A673 (cell line): ENCODE measurements around the gene TBC1D25. TPM values are rescaled to one million over a fixed set of nuclear protein-coding genes. Genes with fewer than 3 reads are reported as not detected.

Experiments
- BruUV-seq: library from RNA; stranded (reverse); fragments of 400-500 nt; replicated peaks from 2 replicates; lab custom pipeline; 2021; lab: Mats Ljungman, UMichigan
- CTCF ChIA-PET: fragments of 300-600 bp; sonication (Branson Sonifier 250); formaldehyde crosslinking; loops from one replicate; lab custom pipeline; 2022; ENCODE audit warnings: antibody characterized with exemption; lab: Charles Lee
- POLR2A ChIA-PET: fragments of 300-600 bp; sonication (Branson Sonifier 250); formaldehyde crosslinking; loops from one replicate; lab custom pipeline; 2022; ENCODE audit warnings: antibody characterized with exemption; ENCODE audit not compliant: low non-redundant PET; lab: Charles Lee
- DNase-seq: peaks from one replicate; pipeline ENCODE4 v3.0.0-alpha.2; 2015; ENCODE audit warnings: low spot score
- H3K27ac ChIP-seq: fragments of 200-600 bp; sonication (generic); 2 replicates; pipeline ENCODE4 v1.5.1; 2016; ENCODE audit warnings: mixed run types, low read depth, mild to moderate bottlenecking, mixed read lengths, antibody characterized with exemption, low read length; ENCODE audit not compliant: poor library complexity, severe bottlenecking
- H3K27me3 ChIP-seq: fragments of 200-600 bp; sonication (generic); replicated peaks from 2 replicates; pipeline ENCODE4 v1.6.1; 2017; ENCODE audit warnings: mixed run types, low read depth, mild to moderate bottlenecking, mixed read lengths, antibody characterized with exemption, low read length; ENCODE audit not compliant: insufficient read depth, poor library complexity
- H3K36me3 ChIP-seq: fragments of 200-600 bp; sonication (generic); 2 replicates; pipeline ENCODE4 v1.6.1; 2016; ENCODE audit warnings: mixed run types, mild to moderate bottlenecking, mixed read lengths, antibody characterized with exemption, low read length; ENCODE audit not compliant: insufficient read depth, poor library complexity, severe bottlenecking
- H3K4me1 ChIP-seq: fragments of 200-600 bp; sonication (generic); 2 replicates; pipeline ENCODE4 v1.6.1; 2017; ENCODE audit warnings: mixed run types, mild to moderate bottlenecking, mixed read lengths, antibody characterized with exemption, low read length; ENCODE audit not compliant: insufficient read depth, poor library complexity, severe bottlenecking
- H3K4me3 ChIP-seq: fragments of 200-600 bp; sonication (generic); 2 replicates; pipeline ENCODE4 v1.5.1; 2016; ENCODE audit warnings: low read depth, mixed run types, mild to moderate bottlenecking, mixed read lengths, low read length; ENCODE audit not compliant: poor library complexity, severe bottlenecking
- H3K9me3 ChIP-seq: fragments of 200-600 bp; sonication (generic); 2 replicates; pipeline ENCODE4 v1.6.1; 2016; ENCODE audit warnings: mixed run types, low read depth, mild to moderate bottlenecking, mixed read lengths, antibody characterized with exemption, low read length; ENCODE audit not compliant: poor library complexity, severe bottlenecking
- EZH2 ChIP-seq: fragments of 200-600 bp; sonication (generic); IDR thresholded peaks from 2 replicates; pipeline ENCODE4 v1.6.1; 2017; ENCODE audit warnings: borderline replicate concordance, low read depth, mild to moderate bottlenecking, mixed read lengths, antibody characterized with exemption, low read length; ENCODE audit not compliant: poor library complexity, severe bottlenecking
- intact Hi-C: fragments of 100-400 bp; cut with micrococcal nuclease; formaldehyde crosslinking; loops from one replicate; pipeline ENCODE4 v1.10.0; 2022; ENCODE audit not compliant: unreplicated experiment
- total RNA-seq: library from RNA; stranded (reverse); gene quantifications from 2 replicates; pipeline ENCODE4 v1.2.3, GENCODE V29; 2021
- TF ChIP-seq, protein P1 (sequence below): fragments of 300-800, 200-600 bp; sonication (generic); conservative IDR thresholded peaks from 2 replicates; pipeline ENCODE4 v1.5.1; 2017; ENCODE audit warnings: low read depth, mild to moderate bottlenecking, antibody characterized with exemption, low read length, moderate library complexity, mixed read lengths

TBC1D25 gene
- total RNA-seq, 1 experiment from 2014 or later, result 10.8 TPM

DNA sequence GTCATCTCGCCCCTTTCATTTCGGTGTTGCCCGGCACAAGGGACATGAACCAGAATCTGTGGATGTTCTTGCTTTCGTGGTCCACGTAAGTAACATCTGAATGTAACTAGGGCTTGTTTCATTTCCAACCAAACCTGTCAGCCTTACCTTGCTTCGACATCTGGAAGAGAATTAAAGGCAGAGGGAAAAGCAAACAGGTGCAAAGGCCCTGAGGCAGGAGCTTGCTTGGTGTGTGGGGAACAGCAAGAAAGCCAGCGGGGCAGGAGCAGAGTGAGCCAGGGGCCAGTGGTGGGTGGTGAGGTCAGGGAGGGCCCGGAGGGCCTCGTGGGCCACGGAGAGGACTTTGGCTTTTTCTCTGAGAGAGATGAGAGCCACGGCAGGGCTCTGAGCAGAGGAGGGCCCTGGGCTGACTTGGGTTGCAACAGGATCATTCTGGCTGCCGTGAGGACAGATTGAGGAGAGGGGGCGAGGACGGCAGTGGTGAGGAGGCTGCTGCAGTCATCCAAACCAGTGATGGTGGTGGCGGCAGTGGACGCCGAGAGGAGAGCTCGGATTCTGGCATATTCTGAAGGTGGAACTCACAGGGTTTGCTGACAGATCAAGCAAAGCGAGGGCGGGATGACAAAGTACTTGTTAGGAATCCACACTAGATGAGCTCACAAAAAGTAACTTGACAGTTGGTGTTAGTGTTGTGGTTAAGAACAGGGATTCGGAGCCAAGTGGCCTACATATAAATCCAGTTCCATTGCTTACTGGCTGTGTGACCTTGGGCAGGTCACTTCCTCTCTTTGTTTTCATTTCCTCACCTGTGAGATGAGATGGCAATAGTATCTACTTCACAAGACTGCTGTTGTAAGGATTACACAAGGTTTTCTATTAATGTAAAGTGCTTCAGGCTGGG is 50.9 kb downstream of the TBC1D25 start:
- CTCF ChIA-PET, result interaction anchor here (1.1 kb wide), 1 partner anchor 16 kb away, joined by 3 read pairs; no protein-coding TSS in a partner anchor
- no peaks in the 10 kb centered on the region for H3K36me3 ChIP-seq
- H3K27me3 ChIP-seq, result no peaks in the 10 kb centered on the region
- intact Hi-C loops, result no loop called here
- H3K9me3 ChIP-seq, result no peaks in the 10 kb centered on the region
- no peak overlapping the region for H3K4me3 ChIP-seq
- no peaks in the 10 kb centered on the region for H3K4me1 ChIP-seq
- H3K27ac ChIP-seq, result no peak overlapping the region
- TF ChIP-seq EZH2, result no peak
- TF ChIP-seq, protein P1, sequence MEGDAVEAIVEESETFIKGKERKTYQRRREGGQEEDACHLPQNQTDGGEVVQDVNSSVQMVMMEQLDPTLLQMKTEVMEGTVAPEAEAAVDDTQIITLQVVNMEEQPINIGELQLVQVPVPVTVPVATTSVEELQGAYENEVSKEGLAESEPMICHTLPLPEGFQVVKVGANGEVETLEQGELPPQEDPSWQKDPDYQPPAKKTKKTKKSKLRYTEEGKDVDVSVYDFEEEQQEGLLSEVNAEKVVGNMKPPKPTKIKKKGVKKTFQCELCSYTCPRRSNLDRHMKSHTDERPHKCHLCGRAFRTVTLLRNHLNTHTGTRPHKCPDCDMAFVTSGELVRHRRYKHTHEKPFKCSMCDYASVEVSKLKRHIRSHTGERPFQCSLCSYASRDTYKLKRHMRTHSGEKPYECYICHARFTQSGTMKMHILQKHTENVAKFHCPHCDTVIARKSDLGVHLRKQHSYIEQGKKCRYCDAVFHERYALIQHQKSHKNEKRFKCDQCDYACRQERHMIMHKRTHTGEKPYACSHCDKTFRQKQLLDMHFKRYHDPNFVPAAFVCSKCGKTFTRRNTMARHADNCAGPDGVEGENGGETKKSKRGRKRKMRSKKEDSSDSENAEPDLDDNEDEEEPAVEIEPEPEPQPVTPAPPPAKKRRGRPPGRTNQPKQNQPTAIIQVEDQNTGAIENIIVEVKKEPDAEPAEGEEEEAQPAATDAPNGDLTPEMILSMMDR, result no peak
- POLR2A ChIA-PET, result no interaction called here
- no peak for DNase-seq
- BruUV-seq, result no TSS peak

DNA sequence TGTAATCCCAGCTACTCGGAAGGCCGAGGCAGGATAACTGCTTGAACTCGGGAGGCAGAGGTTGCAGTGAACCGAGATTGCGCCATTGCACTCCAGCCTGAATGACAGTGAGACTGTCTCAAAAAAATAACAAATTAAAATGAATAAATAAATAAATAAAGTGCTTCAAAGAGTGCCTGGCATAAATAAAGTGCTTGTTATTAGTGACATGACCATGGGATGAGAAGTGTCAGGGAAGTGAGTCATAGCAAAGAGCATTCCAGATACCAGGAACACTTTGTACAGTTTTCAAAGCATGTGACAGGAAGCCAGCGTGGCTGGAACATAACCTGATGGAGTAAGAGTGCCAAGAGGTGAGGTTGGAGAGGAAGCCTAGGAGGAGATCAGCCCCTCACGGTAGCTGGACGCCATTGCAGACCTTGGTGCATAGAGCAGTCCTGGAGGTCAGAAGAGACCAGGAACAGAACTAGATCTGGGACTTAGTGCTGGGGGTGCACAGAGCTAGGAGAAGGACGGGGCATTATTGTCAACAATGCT is 51.8 kb downstream of the TBC1D25 start:
- POLR2A ChIA-PET, result no interaction called here
- DNase-seq, result no peak
- H3K36me3 ChIP-seq, result no peaks in the 10 kb centered on the region
- BruUV-seq, result no TSS peak
- no peak for TF ChIP-seq EZH2
- H3K9me3 ChIP-seq, result no peaks in the 10 kb centered on the region
- no peak overlapping the region for H3K27ac ChIP-seq
- no peak overlapping the region for H3K4me3 ChIP-seq
- CTCF ChIA-PET, result no interaction called here
- H3K27me3 ChIP-seq, result no peaks in the 10 kb centered on the region
- intact Hi-C loops, result no loop called here
- H3K4me1 ChIP-seq, result no peaks in the 10 kb centered on the region

- no peak overlapping the region for H3K27ac ChIP-seq
- POLR2A ChIA-PET, result no interaction called here
Measured at GRCh38 chrX:48592971-48593370, 53.5 kb downstream of the TBC1D25 start.

More at GRCh38 chrX:48592971-48593370, 53.5 kb downstream of the TBC1D25 start:
- no TSS peak for BruUV-seq
- Histone ChIP-seq H3K4me3 (no peak overlapping the region), H3K27me3 (no peaks in the 10 kb centered on the region), H3K36me3 (no peaks in the 10 kb centered on the region), H3K9me3 (no peaks in the 10 kb centered on the region), H3K4me1 (no peaks in the 10 kb centered on the region)
- intact Hi-C loops, result no loop called here
- TF ChIP-seq, protein P1, result no peak
- TF ChIP-seq EZH2, result no peak
- CTCF ChIA-PET, result no interaction called here
- DNase-seq, result no peak
